Right ventricle myocardium inferior (tissue), 1 donor: Measurements from ENCODE around the gene RRP1B. TPM values are rescaled to one million over a fixed set of nuclear protein-coding genes. Genes with fewer than 3 reads are reported as not detected.

Experiments
- microRNA-seq: library from miRNA; unstranded; fragments of <30 nt; microRNA quantifications from one replicate; pipeline ENCODE4 v1.2.0, GENCODE V29; 2020
- total RNA-seq: library from RNA; stranded (reverse); fragmentation: NEBNext Ultra II Directional; extraction: Animal tissue kit (Norgen Biotek cat#: 25700); gene quantifications from one replicate; pipeline ENCODE4 v1.2.1, GENCODE V29; 2021
- donor health status: DM: no; HTN: yes; CAD: no; lungs with severe emphysema.

The RRP1B gene
- total RNA-seq, 1 donor from 2014 or later = 9.5 TPM

Small RNAs within 50 kb of the gene (microRNA-seq; reads per million reads assigned to microRNA genes)
- gene MIR6070 = not detected

Other genes starting within 250 kb of the RRP1B start
- gene SIK1, start 232.4 kb upstream of the RRP1B start, total RNA-seq = 4.6 TPM
- gene HSF2BP, start 72 bp upstream of the RRP1B start, total RNA-seq = not detected
- gene PDXK, start 59.6 kb downstream of the RRP1B start, total RNA-seq = 105 TPM
- gene CSTB, start 116.7 kb downstream of the RRP1B start, total RNA-seq = 44.1 TPM
- 10.1 TPM for gene RRP1, start 130.0 kb downstream of the RRP1B start, total RNA-seq
- 93.4 TPM for gene AGPAT3, start 205.7 kb downstream of the RRP1B start, total RNA-seq